ENCODE results near the gene PHTF1.

Gene PHTF1

GRCh38 chr1:113792471-113792870 is 33.2 kb upstream of the PHTF1 start:
- Histone ChIP-seq H3K27me3 (ENCODE audit: low read depth, low read length) (no peaks in the 10 kb centered on the region), H3K36me3 (ENCODE audit: control insufficient read depth in 1 of 2, insufficient read depth in 2 of 2, low read length in 2 of 2) (peaks cover 9 to 17% of the 10 kb centered on the region in 2 donors), H3K4me1 (ENCODE audit: control insufficient read depth in 1 of 2, insufficient read depth in 2 of 2, low read length in 2 of 2) (peaks cover 0 to 29% of the 10 kb centered on the region in 2 donors), H3K27ac (ENCODE audit: low read length) (no peak overlapping the region), H3K4me3 (ENCODE audit: low read depth in 1 of 2, low read length in 2 of 2) (no peak overlapping the region), H3K9me3 (ENCODE audit: control insufficient read depth in 1 of 2, low read length in 2 of 2) (no peaks in the 10 kb centered on the region)

- no peaks in the 10 kb centered on the region for H3K27me3 ChIP-seq (ENCODE audit: low read depth, low read length)
- H3K9me3 ChIP-seq (ENCODE audit: control insufficient read depth in 1 of 2, low read length in 2 of 2), result no peaks in the 10 kb centered on the region
- H3K36me3 ChIP-seq (ENCODE audit: control insufficient read depth in 1 of 2, insufficient read depth in 2 of 2, low read length in 2 of 2), result no peaks in the 10 kb centered on the region
- no peak overlapping the region for H3K27ac ChIP-seq (ENCODE audit: low read length)
- no peak overlapping the region for H3K4me3 ChIP-seq (ENCODE audit: low read depth in 1 of 2, low read length in 2 of 2)
- peaks cover 0 to 34% of the 10 kb centered on the region in 2 donors for H3K4me1 ChIP-seq (ENCODE audit: control insufficient read depth in 1 of 2, insufficient read depth in 2 of 2, low read length in 2 of 2)
Observed at GRCh38 chr1:113788802-113789201, 29.5 kb upstream of the PHTF1 start.

GRCh38 chr1:113787663-113788062 is 28.4 kb upstream of the PHTF1 start:
- no peaks in the 10 kb centered on the region for H3K36me3 ChIP-seq (ENCODE audit: control insufficient read depth in 1 of 2, insufficient read depth in 2 of 2, low read length in 2 of 2)
- H3K27ac ChIP-seq (ENCODE audit: low read length), result no peak overlapping the region
- peaks cover 0 to 38% of the 10 kb centered on the region in 2 donors for H3K4me1 ChIP-seq (ENCODE audit: control insufficient read depth in 1 of 2, insufficient read depth in 2 of 2, low read length in 2 of 2)
- no peaks in the 10 kb centered on the region for H3K9me3 ChIP-seq (ENCODE audit: control insufficient read depth in 1 of 2, low read length in 2 of 2)
- H3K27me3 ChIP-seq (ENCODE audit: low read depth, low read length), result no peaks in the 10 kb centered on the region
- H3K4me3 ChIP-seq (ENCODE audit: low read depth in 1 of 2, low read length in 2 of 2), result no peak overlapping the region

- H3K4me1 ChIP-seq (ENCODE audit: control insufficient read depth in 1 of 2, insufficient read depth in 2 of 2, low read length in 2 of 2), result peaks cover 0 to 53% of the 10 kb centered on the region in 2 donors
- no peaks in the 10 kb centered on the region for H3K9me3 ChIP-seq (ENCODE audit: control insufficient read depth in 1 of 2, low read length in 2 of 2)
- no peaks in the 10 kb centered on the region for H3K36me3 ChIP-seq (ENCODE audit: control insufficient read depth in 1 of 2, insufficient read depth in 2 of 2, low read length in 2 of 2)
- H3K27me3 ChIP-seq (ENCODE audit: low read depth, low read length), result no peaks in the 10 kb centered on the region
- no peak overlapping the region for H3K4me3 ChIP-seq (ENCODE audit: low read depth in 1 of 2, low read length in 2 of 2)
- H3K27ac ChIP-seq (ENCODE audit: low read length), result no peak overlapping the region
Observed at GRCh38 chr1:113786069-113786468, 26.8 kb upstream of the PHTF1 start.

- Histone ChIP-seq H3K36me3 (ENCODE audit: control insufficient read depth in 1 of 2, insufficient read depth in 2 of 2, low read length in 2 of 2) (no peaks in the 10 kb centered on the region), H3K27ac (ENCODE audit: low read length) (peak overlapping the region; percentile 64), H3K9me3 (ENCODE audit: control insufficient read depth in 1 of 2, low read length in 2 of 2) (no peaks in the 10 kb centered on the region), H3K4me3 (ENCODE audit: low read depth in 1 of 2, low read length in 2 of 2) (no peak overlapping the region), H3K4me1 (ENCODE audit: control insufficient read depth in 1 of 2, insufficient read depth in 2 of 2, low read length in 2 of 2) (peaks cover 3 to 52% of the 10 kb centered on the region in 2 donors), H3K27me3 (ENCODE audit: low read depth, low read length) (no peaks in the 10 kb centered on the region)
Observed at GRCh38 chr1:113784104-113784779, 25.0 kb upstream of the PHTF1 start.

- Histone ChIP-seq H3K27me3 (ENCODE audit: low read depth, low read length) (no peaks in the 10 kb centered on the region), H3K9me3 (ENCODE audit: control insufficient read depth in 1 of 2, low read length in 2 of 2) (no peaks in the 10 kb centered on the region), H3K4me3 (ENCODE audit: low read depth in 1 of 2, low read length in 2 of 2) (no peak overlapping the region), H3K27ac (ENCODE audit: low read length) (peak overlapping the region; percentile 64), H3K36me3 (ENCODE audit: control insufficient read depth in 1 of 2, insufficient read depth in 2 of 2, low read length in 2 of 2) (no peaks in the 10 kb centered on the region), H3K4me1 (ENCODE audit: control insufficient read depth in 1 of 2, insufficient read depth in 2 of 2, low read length in 2 of 2) (peaks cover 3 to 44% of the 10 kb centered on the region in 2 donors)
Observed at GRCh38 chr1:113783254-113784103, 24.2 kb upstream of the PHTF1 start.

GRCh38 chr1:113782406-113782805 is 23.1 kb upstream of the PHTF1 start:
- no peak overlapping the region for H3K27ac ChIP-seq (ENCODE audit: low read length)
- no peak overlapping the region for H3K4me3 ChIP-seq (ENCODE audit: low read depth in 1 of 2, low read length in 2 of 2)
- no peaks in the 10 kb centered on the region for H3K36me3 ChIP-seq (ENCODE audit: control insufficient read depth in 1 of 2, insufficient read depth in 2 of 2, low read length in 2 of 2)
- H3K9me3 ChIP-seq (ENCODE audit: control insufficient read depth in 1 of 2, low read length in 2 of 2), result no peaks in the 10 kb centered on the region
- H3K27me3 ChIP-seq (ENCODE audit: low read depth, low read length), result no peaks in the 10 kb centered on the region
- H3K4me1 ChIP-seq (ENCODE audit: control insufficient read depth in 1 of 2, insufficient read depth in 2 of 2, low read length in 2 of 2), result peaks cover 3 to 38% of the 10 kb centered on the region in 2 donors

GRCh38 chr1:113780374-113781146 is 21.3 kb upstream of the PHTF1 start:
- Histone ChIP-seq H3K4me1 (ENCODE audit: control insufficient read depth in 1 of 2, insufficient read depth in 2 of 2, low read length in 2 of 2) (peaks cover 3 to 38% of the 10 kb centered on the region in 2 donors), H3K36me3 (ENCODE audit: control insufficient read depth in 1 of 2, insufficient read depth in 2 of 2, low read length in 2 of 2) (peaks cover 4 to 8% of the 10 kb centered on the region in 2 donors), H3K27me3 (ENCODE audit: low read depth, low read length) (no peaks in the 10 kb centered on the region), H3K4me3 (ENCODE audit: low read depth in 1 of 2, low read length in 2 of 2) (no peak overlapping the region), H3K27ac (ENCODE audit: low read length) (no peak overlapping the region), H3K9me3 (ENCODE audit: control insufficient read depth in 1 of 2, low read length in 2 of 2) (no peaks in the 10 kb centered on the region)

- no peaks in the 10 kb centered on the region for H3K9me3 ChIP-seq (ENCODE audit: control insufficient read depth in 1 of 2, low read length in 2 of 2)
- no peaks in the 10 kb centered on the region for H3K27me3 ChIP-seq (ENCODE audit: low read depth, low read length)
- H3K27ac ChIP-seq (ENCODE audit: low read length), result no peak overlapping the region
- H3K4me3 ChIP-seq (ENCODE audit: low read depth in 1 of 2, low read length in 2 of 2), result no peak overlapping the region
- H3K36me3 ChIP-seq (ENCODE audit: control insufficient read depth in 1 of 2, insufficient read depth in 2 of 2, low read length in 2 of 2), result peaks cover 4 to 8% of the 10 kb centered on the region in 2 donors
- peaks cover 3 to 38% of the 10 kb centered on the region in 2 donors for H3K4me1 ChIP-seq (ENCODE audit: control insufficient read depth in 1 of 2, insufficient read depth in 2 of 2, low read length in 2 of 2)
Observed at GRCh38 chr1:113779542-113779941, 20.3 kb upstream of the PHTF1 start.

- no peak overlapping the region for H3K4me3 ChIP-seq (ENCODE audit: low read depth in 1 of 2, low read length in 2 of 2)
- H3K36me3 ChIP-seq (ENCODE audit: control insufficient read depth in 1 of 2, insufficient read depth in 2 of 2, low read length in 2 of 2), result peaks cover 4 to 8% of the 10 kb centered on the region in 2 donors
- H3K27me3 ChIP-seq (ENCODE audit: low read depth, low read length), result no peaks in the 10 kb centered on the region
- peaks cover 3 to 20% of the 10 kb centered on the region in 2 donors for H3K4me1 ChIP-seq (ENCODE audit: control insufficient read depth in 1 of 2, insufficient read depth in 2 of 2, low read length in 2 of 2)
- no peak overlapping the region for H3K27ac ChIP-seq (ENCODE audit: low read length)
- no peaks in the 10 kb centered on the region for H3K9me3 ChIP-seq (ENCODE audit: control insufficient read depth in 1 of 2, low read length in 2 of 2)
Observed at GRCh38 chr1:113777561-113777960, 18.3 kb upstream of the PHTF1 start.

- Histone ChIP-seq H3K4me1 (ENCODE audit: control insufficient read depth in 1 of 2, insufficient read depth in 2 of 2, low read length in 2 of 2) (peaks cover 0 to 20% of the 10 kb centered on the region in 2 donors), H3K27ac (ENCODE audit: low read length) (no peak overlapping the region), H3K27me3 (ENCODE audit: low read depth, low read length) (no peaks in the 10 kb centered on the region), H3K36me3 (ENCODE audit: control insufficient read depth in 1 of 2, insufficient read depth in 2 of 2, low read length in 2 of 2) (peaks cover 17 to 22% of the 10 kb centered on the region in 2 donors), H3K9me3 (ENCODE audit: control insufficient read depth in 1 of 2, low read length in 2 of 2) (no peaks in the 10 kb centered on the region), H3K4me3 (ENCODE audit: low read depth in 1 of 2, low read length in 2 of 2) (no peak overlapping the region)
Observed at GRCh38 chr1:113770031-113770430, 10.7 kb upstream of the PHTF1 start.

All from muscle layer of duodenum (tissue), 2 donors.